Spleen (tissue), 7 donors: ENCODE measurements around the gene FPR1.

Experiments used
- POLR2A ChIP-seq, 3 donors: fragments of 450-650 bp; IDR thresholded peaks; one replicate each; pipeline ENCODE4 v1.5.1; 2017; ENCODE audit warnings: antibody characterized with exemption in 3 of 3, mild to moderate bottlenecking in 1 of 3
- TF ChIP-seq, protein P1 (sequence below), 11 experiments: fragments of 200-600 bp in 7 of 11; fragments of 450-650 bp in 4 of 11; sonication (generic) in 4 of 11; IDR thresholded peaks in 8 of 11; conservative IDR thresholded peaks in 3 of 11; 1 replicate in 7 of 11; 2 replicates in 4 of 11; pipeline versions ENCODE4 v1.4.0 to v1.8.0; 2016 to 2021; ENCODE audit warnings: antibody characterized with exemption in 11 of 11, inconsistent platforms in 4 of 11, mild to moderate bottlenecking in 1 of 11
- donor health status: DM: no; HTN: no; CAD: no; lungs with moderate emphysema.
- donor health status: DM: no; HTN: no; CAD: no.
- donor health status: DM: no; HTN: no; CAD: no.

DNA sequence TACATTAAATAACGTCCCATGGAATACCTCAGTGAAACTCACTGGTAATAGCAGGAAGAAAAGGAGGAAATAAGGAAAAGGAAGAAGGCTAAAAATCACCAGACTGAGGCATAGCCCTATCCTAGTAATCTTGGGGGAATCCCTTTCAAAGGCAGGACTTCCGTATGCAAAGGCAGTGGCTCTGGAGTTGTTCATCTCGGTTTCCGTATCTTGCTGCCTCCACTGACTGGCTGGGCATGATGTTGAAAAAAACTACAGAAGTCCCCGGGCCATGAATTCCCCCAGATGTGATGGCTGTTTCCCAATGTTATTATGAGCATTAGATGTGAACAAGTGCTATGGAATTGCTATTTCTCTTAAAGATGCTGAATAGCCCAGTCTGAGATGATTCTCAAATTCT, 14.8 kb upstream of the FPR1 start:
- TF ChIP-seq, protein P1, sequence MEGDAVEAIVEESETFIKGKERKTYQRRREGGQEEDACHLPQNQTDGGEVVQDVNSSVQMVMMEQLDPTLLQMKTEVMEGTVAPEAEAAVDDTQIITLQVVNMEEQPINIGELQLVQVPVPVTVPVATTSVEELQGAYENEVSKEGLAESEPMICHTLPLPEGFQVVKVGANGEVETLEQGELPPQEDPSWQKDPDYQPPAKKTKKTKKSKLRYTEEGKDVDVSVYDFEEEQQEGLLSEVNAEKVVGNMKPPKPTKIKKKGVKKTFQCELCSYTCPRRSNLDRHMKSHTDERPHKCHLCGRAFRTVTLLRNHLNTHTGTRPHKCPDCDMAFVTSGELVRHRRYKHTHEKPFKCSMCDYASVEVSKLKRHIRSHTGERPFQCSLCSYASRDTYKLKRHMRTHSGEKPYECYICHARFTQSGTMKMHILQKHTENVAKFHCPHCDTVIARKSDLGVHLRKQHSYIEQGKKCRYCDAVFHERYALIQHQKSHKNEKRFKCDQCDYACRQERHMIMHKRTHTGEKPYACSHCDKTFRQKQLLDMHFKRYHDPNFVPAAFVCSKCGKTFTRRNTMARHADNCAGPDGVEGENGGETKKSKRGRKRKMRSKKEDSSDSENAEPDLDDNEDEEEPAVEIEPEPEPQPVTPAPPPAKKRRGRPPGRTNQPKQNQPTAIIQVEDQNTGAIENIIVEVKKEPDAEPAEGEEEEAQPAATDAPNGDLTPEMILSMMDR (IDR thresholded peaks at IDR 0.05 in 8 of 11, conservative IDR thresholded peaks at IDR 0.05 in 3 of 11) = no peak
- TF ChIP-seq POLR2A (IDR thresholded peaks at IDR 0.05) = no peak
